HG03575 (cell line): ENCODE measurements around the gene ERCC6L2.

Experiments used
- ATAC-seq: cut with Tn5 transposase; IDR thresholded peaks from one replicate; pipeline ENCODE4 v1.9.1; 2021; ENCODE audit not compliant: unreplicated experiment, insufficient number of reproducible peaks, low FRiP score; ENCODE audit errors: extremely low read depth

ERCC6L2 gene

DNA sequence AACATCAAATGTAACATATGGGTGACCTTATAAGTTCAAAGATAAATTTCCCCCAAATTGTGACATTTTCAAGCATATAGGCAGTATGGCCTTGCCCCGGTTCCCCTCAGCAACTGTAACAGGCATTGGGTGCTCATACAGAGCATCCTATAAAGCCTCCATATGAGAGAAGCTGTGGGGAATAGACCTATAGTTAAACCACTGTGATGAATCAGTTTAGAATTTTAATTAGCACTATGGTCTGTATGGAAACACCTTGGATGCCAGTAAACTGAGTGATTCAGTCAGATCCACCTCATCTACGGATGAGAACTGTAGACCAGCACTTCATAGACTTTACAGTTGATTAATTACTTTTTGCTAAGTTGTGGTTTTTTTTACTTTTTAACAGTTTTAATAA lies 79.4 kb downstream of the ERCC6L2 start:
- ATAC-seq: no peak

DNA sequence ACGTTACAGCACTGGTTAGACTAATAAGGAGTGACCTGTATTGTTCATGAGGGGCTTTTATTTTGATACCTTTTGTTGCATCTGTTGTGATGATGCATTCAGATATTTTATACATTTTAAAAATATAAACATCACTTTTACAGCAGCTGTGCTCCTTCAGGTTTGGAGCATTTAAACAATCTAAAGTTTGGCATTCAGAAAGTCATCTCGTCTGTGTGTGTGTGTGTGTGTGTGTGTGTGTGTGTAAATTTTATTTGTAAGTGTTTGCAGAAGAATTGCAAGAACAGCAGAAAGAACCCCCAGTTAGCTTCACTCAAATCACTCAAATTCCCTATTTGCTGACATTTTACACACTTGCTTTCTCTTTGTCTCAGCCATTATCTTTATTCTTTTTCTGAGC lies 87.4 kb downstream of the ERCC6L2 start:
- ATAC-seq: no peak

DNA sequence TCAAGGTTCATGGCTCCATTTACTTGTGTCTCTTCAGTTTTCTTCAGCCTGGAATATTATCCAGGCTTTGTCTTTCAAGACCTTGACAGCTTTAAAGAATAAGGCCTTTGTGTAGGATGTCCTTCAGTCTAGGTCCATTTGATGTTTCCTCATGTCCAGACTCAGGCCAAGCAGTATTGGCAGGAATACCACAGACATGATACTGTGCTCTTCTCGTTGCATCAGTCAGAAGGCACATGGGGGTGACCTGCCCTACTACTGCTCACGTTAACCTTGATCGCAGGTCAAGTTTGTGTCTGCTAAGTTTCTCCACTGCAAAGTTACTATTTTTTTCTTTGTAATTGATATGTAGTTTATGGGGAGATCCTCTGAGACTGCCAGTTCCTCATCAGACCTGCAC lies 88.2 kb downstream of the ERCC6L2 start:
- no peak for ATAC-seq

DNA sequence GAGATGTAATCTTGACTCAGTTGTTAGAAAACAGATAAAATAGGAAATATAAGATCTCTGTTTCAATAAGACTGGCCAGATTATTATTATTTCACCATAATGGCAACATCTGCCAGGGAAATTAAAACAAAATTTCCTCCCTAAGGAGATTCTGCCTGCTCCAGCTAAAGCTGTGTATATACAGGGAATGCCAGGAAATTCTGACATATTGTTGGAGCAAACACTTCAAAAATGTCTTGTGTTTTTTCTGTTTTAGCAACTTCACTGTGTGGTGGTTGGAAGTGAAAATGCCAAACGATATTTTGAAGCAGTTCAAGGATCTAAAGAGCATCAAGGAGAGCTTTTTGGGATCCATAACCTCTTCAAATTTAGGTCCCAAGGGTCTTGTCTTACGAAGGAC lies 90.8 kb downstream of the ERCC6L2 start:
- ATAC-seq: no peak

DNA sequence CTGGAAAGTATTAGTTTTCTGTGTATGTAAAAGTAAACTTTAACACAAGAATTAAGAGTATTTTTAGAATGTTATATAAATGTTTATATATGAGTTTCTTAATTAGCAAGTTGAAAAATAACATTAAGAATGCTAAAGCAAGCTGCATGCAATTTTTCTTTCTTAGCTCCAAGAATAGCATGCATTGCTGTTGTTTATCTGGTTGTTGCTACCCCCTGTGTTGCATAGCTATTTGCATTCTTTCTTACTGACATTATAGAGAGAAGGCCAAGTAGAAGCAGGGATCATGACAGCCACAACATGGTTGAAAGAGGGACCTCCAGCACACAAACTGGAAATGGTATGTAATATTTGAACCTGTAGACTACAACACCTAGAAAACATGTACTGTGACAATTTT lies 94.8 kb downstream of the ERCC6L2 start:
- no peak for ATAC-seq

DNA sequence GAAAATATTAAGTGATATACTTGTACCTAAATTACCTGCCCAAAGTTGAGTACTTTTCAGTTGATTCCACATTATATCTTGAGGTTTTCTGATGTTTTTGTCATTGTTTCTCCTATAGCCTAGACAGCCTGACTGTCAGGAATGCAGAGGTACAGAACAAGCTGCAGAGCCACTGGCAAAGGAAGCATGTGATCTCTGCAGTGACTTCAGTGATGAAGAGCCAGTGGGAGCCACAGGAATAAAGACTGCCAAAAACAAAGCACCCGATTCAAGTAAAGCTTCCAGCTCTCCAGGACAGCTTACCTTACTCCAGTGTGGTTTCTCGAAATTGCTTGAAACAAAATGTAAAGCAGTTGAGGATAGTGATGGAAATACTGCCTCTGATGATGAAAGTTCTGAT lies 96.3 kb downstream of the ERCC6L2 start:
- no peak for ATAC-seq

DNA sequence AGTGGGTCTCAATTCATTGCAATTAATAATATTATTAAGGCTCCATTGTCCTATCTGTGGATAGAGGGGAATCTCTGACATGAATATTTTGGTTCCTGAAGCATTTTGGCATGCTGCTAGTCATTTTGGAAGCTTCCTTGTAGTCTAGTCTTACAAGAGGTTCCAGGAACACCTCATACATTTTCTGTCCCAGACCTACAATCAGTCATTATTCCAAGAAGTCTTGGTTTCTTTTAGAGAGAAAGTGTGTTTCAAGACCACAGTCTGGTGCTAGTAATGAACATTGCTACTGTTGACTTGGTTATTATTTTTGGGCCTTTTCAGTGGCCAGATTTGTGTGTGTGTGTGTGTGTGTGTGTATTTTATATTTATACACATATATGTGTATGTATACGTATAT lies 98.9 kb downstream of the ERCC6L2 start:
- ATAC-seq: no peak

DNA sequence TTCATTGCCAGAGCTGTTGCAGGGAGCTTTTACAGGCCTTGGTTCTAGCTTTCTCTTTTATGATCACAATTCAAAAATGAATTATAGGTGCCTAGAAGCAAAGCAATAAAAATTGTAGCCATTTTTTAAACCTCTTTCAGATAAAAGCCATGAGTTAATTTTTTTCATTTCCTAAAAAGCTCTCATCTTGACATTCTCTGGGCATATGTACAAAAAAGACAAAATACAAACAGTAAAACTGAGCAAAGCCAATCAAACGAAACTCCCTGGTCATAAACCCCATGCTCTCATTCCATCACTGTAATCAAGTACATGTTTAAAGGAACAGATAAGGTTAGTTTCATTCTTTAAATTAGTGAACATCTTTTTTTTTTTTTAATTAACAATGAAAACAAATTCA lies 101.9 kb downstream of the ERCC6L2 start:
- ATAC-seq: no peak

DNA sequence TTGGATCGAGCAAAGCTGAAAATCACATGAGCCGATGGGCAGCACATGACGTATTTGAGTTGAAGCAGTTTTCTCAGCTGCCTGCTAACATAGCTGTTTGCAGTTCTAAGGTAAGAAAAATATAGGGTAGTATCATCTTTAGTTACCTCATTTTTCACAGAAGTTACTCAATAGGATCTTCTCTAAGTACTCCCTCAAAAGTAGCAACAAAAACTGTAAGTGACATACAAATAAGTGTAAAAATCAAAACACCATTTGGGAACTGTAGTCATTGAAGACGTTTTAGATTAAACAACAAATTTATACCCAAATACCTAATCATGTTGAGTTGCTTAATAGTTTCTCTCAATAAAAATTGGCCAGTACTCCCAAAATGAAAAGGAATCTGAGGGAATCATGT lies 102.6 kb downstream of the ERCC6L2 start:
- no peak for ATAC-seq

DNA sequence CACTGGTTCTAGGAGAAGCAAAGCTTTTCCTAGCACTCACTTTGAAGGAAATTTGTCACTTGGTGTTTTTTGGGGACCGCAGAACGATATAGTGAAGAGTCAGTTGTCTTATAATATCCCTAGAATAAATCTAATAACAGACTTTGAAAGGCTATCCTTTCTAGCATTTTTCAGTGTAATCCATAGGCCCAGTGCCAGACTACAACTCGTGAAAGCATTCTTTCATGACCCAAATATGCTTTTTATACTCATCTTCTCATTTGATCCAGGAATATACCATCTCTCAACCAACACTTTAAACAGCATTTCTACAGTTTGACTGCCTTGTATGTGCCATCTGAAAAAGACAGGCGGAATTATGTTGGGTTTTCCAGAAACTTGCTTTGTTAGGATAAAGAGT lies 104.0 kb downstream of the ERCC6L2 start:
- no peak for ATAC-seq

DNA sequence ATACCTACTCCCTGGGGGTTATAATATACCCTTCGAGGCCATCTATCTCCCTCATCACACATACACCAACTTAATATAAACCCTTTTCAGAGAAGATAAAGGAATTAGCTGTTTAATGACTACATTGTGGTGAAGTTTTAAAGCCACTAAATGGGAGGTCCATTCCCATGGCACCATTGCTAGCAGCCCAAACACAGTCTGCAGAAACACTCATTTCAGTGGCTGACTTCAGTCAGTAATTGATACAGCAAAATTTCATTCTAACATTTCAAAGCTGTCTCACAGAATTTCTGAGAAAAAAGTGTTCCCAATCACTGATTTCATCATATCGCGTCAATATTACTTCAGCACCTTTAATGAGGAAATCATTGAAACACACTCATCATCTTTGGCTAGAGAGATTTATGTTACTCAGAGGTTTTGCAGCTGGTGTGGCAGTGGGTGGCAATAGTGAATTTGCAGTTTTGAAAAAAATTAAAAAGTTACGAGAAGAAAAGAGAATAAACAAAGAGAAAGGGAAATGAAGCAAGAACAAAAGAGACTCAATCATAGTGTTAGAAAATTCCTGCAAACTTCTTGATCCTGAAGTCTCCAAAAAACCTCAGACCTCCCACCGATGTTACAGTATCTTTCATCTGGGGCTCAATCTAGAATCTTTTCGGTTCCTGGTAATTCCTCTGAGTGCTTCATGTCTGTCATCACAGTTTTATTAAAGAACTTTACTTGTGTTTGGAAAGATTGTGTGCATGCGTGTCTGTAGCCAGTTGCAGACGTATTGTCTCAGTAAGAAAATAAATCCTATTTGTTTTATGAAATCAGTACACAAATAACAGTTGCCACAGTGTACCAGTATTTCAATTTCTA lies 105.0 kb downstream of the ERCC6L2 start:
- no peak for ATAC-seq

DNA sequence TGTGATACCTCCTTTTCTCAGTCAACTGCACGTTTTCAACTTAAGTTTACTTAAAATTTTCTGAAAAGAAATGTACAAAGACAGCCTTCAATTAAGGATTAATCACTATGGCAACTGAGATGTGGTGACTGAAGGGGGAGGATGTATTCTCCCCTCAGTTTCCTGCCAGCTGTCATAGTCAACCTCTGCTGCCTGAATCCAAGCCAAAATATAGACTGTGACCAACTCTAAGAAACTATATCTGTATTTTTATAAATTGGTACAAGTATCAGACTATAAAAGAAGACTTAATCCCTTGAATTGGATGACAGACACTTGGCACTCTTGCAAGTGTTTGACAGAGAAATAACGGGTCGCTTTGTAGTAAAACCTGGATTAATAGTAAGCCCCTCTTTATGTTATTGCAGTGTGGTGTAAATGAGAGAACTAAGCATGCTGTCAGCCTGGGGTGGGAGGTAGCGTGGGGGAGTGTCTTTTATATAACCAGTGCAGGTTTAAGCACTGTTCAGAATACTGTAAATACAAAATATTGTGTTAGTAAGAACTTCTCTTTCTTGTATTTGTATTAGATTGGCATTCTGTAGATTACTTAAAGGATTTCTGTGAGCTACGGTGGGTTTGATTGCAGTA lies 106.4 kb downstream of the ERCC6L2 start:
- no peak for ATAC-seq

DNA sequence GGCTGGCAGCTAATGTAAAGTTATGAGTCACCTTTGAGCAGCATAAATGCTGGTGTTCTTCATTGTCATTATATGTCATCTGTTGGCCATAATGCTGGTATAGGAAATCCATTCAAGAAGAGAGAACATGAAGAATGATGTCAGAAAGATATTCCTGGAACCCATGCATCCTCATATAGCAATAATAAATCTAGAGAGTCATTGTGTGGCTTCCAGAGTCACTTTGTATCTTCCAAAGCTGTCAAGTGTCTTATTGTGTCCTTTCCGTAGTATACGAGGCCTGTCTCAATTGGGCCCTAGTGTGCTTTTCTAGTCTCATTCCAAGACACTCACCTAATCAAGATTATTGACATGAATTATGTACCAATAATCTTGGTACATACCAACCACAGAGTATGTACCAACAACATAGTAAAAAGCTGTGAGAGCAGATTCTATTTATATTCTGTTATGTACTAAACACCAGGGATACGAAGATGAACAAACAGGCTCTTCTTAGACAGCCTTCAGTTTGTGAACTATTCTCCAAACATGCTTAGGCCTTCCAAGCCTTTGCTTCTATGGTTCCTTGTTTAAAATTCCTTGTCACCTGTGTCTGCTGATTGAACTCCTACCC lies 110.1 kb downstream of the ERCC6L2 start:
- no peak for ATAC-seq

DNA sequence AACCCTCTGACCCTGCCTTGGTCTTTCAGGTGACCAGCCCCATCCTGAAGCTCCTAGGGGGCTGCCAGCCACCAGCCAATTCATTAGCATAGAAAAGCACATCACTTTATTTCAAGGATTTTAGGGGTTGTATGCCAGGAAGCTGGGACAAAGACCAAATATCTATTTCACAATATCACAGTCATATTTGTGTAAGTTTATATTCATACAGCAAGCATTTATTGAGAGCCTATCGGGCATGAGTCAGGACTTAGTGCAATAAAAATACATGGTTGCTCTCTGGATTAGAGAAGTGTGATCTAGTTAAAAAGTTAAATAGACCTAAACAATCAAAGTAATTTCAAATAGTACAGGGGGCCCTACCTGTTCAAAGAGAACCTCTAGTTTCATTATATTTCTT lies 113.8 kb downstream of the ERCC6L2 start:
- no peak for ATAC-seq

DNA sequence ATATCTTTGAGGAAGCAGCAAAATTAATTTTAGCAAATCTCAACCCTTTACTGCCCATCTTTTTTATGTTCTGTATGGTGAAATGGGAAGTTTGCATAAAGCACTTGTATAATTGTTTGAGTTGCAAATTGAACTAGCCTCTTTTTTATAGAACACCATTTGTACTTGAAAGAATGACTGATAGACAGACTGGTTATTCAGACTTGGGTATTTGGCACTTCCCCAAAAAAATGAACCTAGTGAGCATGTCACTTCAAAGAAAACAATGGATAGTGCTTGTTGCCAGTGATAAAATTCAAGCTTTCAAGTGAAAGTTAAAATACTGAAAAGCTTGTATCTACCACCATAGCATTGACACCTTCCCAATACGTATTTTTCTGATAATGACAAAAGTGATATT lies 115.8 kb downstream of the ERCC6L2 start:
- no peak for ATAC-seq

DNA sequence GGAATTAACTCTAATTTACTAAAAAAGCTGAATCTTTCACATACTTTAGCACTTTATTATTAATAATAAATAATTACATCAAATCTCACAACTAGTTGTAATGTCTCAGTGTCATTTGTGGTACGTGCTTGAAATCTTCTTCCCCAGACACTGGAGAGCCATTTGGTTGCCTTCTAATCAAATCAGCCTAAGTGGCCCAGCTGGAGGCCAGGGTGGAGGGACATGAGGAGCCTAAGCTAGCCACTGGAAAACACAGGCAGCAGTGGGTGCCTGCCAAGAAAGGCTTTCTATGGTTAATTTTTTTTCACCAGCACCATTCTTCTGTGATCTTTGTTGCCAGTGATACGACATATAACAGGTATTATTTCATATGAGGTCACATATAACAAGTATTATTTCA lies 117.0 kb downstream of the ERCC6L2 start:
- no peak for ATAC-seq

DNA sequence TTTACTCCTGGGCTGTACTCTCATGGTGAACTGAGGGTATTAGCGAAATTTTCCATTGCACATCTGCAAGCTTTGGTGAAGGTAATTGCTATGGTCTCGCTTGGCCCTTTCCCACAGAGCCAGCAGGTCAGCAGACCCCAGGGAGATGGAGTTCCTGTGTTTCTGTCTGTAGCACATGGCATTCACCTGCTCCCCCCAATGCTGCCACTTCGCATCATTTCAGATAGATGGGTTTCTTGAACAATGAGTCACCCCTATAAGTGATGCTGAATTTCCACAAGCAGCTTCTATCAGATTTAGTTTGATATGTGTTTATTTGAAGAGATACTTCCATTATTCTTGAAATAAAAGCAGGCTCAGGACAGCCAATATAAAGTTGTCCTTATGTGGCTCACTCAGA lies 117.8 kb downstream of the ERCC6L2 start:
- no peak for ATAC-seq

DNA sequence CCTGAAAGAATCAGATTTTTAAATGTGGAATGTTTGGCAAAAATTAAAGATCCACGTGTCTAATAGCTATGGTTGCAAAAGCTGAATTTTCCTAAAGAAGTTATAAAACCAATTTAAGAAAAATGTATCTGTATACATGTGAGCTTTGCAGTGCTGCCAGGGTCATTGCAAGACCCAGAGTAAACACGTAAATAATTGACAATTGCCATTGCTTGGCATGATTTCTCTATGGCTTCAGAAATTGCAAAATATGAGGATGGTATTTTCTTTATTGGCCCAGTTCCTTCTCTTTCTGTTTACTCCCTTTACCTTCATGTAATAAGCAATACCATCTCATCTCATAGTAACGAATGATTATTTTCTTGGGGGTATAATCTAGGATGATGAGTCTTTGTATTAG lies 123.9 kb downstream of the ERCC6L2 start:
- ATAC-seq: no peak

DNA sequence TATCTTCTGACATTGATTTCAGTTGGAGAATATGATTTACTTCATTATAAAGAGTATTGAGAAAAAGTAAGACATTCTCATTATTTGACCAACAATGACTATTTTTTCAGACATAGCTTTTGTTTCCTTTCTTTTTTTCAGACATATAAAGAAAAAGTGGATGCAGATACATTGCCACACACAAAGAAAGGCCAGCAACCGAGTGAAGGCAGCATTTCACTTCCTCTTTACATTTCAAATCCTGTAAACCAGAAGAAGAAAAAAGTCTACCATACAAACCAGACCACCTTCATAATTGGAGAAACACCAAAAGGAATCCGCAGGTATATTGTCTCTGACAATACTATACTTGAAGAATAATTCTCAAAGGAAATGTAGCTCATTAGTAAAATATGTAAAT lies 128.9 kb downstream of the ERCC6L2 start:
- no peak for ATAC-seq

DNA sequence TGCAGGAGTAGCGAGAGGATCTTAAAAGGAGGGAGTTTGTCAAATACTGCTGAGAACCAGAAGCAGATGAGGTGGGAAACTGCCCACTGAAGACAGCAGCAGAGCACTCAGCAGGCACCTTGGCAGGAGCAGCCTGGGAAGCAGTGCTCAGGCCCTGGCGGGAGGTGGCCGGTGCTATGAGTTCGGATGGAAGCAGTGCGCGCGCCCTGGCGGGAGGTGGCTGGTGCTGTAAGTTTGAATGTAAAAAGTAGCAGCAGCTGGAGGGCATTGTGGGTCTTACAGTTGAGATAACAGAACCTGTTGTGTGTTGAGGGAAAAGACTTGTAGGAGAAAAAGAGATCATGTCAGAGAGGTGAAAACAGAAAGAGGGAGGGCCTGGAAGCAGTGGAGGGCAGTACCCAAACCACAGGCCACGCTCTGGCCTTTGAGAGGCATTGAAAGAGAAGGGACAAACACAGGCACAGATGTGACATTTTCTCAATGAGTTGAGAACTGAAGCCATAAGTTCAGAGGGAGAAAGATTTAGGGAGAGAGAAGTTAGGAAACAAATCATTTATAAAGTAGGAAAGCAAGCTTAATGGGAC lies 130.9 kb downstream of the ERCC6L2 start:
- ATAC-seq: no peak
